SK-N-SH treated with all-trans-retinoic acid at 6 μM for 48 hours (cell line): ENCODE results near the gene SSC4D.

Experiments used
- ARNTL ChIP-seq: fragments of 450-650 bp; formaldehyde crosslinking; IDR thresholded peaks from 2 replicates; pipeline ENCODE4 v1.5.0; 2020; ENCODE audit warnings: low read depth, mild to moderate bottlenecking, moderate library complexity, borderline replicate concordance
- CSRNP3 ChIP-seq: fragments of 250-450 bp; sonication (Bioruptor Pico); IDR thresholded peaks from 2 replicates; pipeline ENCODE4 v1.5.1; 2021; ENCODE audit warnings: mild to moderate bottlenecking, moderate library complexity
- TCF4 ChIP-seq: fragments of 250-450 bp; sonication (Bioruptor Pico); IDR thresholded peaks from 2 replicates; pipeline ENCODE4 v1.8.0; 2021; ENCODE audit warnings: mild to moderate bottlenecking, moderate library complexity, borderline replicate concordance
- ZC3H10 ChIP-seq: fragments of 250-450 bp; sonication (Bioruptor Pico); IDR thresholded peaks from 2 replicates; pipeline ENCODE4 v1.5.1; 2021; ENCODE audit warnings: mild to moderate bottlenecking, moderate library complexity
- ZFP30 ChIP-seq: fragments of 450-650 bp; formaldehyde crosslinking; IDR thresholded peaks from 2 replicates; pipeline ENCODE4 v1.5.0; 2022; ENCODE audit warnings: mild to moderate bottlenecking, moderate library complexity
- ZNF8 ChIP-seq: fragments of 450-650 bp; formaldehyde crosslinking; IDR thresholded peaks from 2 replicates; pipeline ENCODE4 v1.5.0; 2020; ENCODE audit warnings: mild to moderate bottlenecking, moderate library complexity

- no peak for TF ChIP-seq ZC3H10 (CRISPR knock-in tag)
- TF ChIP-seq ZFP30, result no peak
- TF ChIP-seq TCF4 (CRISPR knock-in tag), result no peak
- TF ChIP-seq ARNTL (CRISPR knock-in tag), result no peak
- no peak for TF ChIP-seq CSRNP3 (CRISPR knock-in tag)
- TF ChIP-seq ZNF8, result no peak
Observed at GRCh38 chr7:76354981-76355730, 54.3 kb downstream of the SSC4D start.
